ENCODE data around the gene MICAL2.

Gene MICAL2

GRCh38 chr11:12094872-12095800 lies 15.3 kb upstream of the MICAL2 start:
- TF ChIP-seq, protein P1, sequence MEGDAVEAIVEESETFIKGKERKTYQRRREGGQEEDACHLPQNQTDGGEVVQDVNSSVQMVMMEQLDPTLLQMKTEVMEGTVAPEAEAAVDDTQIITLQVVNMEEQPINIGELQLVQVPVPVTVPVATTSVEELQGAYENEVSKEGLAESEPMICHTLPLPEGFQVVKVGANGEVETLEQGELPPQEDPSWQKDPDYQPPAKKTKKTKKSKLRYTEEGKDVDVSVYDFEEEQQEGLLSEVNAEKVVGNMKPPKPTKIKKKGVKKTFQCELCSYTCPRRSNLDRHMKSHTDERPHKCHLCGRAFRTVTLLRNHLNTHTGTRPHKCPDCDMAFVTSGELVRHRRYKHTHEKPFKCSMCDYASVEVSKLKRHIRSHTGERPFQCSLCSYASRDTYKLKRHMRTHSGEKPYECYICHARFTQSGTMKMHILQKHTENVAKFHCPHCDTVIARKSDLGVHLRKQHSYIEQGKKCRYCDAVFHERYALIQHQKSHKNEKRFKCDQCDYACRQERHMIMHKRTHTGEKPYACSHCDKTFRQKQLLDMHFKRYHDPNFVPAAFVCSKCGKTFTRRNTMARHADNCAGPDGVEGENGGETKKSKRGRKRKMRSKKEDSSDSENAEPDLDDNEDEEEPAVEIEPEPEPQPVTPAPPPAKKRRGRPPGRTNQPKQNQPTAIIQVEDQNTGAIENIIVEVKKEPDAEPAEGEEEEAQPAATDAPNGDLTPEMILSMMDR (conservative IDR thresholded peaks at IDR 0.05), result no peak
- H3K27ac ChIP-seq, result peak overlapping the region; percentile 40

- TF ChIP-seq, protein P1 (conservative IDR thresholded peaks at IDR 0.05), result no peak
- no peak overlapping the region for H3K27ac ChIP-seq
Observed at GRCh38 chr11:12097219-12097618, 13.2 kb upstream of the MICAL2 start.

GRCh38 chr11:12098601-12099000 lies 11.8 kb upstream of the MICAL2 start:
- no peak overlapping the region for H3K27ac ChIP-seq
- TF ChIP-seq, protein P1 (conservative IDR thresholded peaks at IDR 0.05), result no peak

GRCh38 chr11:12099132-12099873 lies 11.1 kb upstream of the MICAL2 start:
- TF ChIP-seq, protein P1 (conservative IDR thresholded peaks at IDR 0.05), result no peak
- H3K27ac ChIP-seq, result no peak overlapping the region

- TF ChIP-seq, protein P1 (conservative IDR thresholded peaks at IDR 0.05), result no peak
- H3K27ac ChIP-seq, result no peak overlapping the region
Observed at GRCh38 chr11:12100429-12100828, 10.0 kb upstream of the MICAL2 start.

GRCh38 chr11:12100841-12101242 lies 9.5 kb upstream of the MICAL2 start:
- TF ChIP-seq, protein P1 (conservative IDR thresholded peaks at IDR 0.05), result no peak
- no peak overlapping the region for H3K27ac ChIP-seq

- TF ChIP-seq, protein P1 (conservative IDR thresholded peaks at IDR 0.05), result no peak
Observed at GRCh38 chr11:12101318-12101717, 9.1 kb upstream of the MICAL2 start.

More at GRCh38 chr11:12101318-12101717, 9.1 kb upstream of the MICAL2 start:
- H3K27ac ChIP-seq, result no peak overlapping the region

Data from VCaP (cell line).